ENCODE measurements around the gene CD276.

CD276 gene

DNA sequence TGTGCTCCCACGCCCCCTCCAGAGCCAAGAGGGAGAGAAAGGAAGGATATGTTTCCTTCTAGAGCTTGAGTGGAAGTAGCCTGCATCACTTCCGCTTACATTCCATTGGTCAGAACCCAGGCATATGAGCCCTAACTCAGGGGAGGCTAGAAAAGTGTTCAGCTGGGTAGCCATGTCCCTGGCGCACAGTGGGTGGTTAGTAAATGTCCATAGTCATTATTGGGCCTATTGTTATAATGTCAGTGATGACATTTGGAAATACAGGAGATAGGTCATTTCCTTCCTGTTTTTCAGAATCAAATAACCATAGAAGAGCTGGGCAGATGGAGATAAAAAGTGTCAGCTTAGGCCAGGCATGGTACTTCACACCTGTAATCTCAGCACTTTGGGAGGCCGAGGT, 27.3 kb downstream of the CD276 start:
- H3K4me1 ChIP-seq (ENCODE audit: control insufficient read depth, insufficient read depth, low read length): no peaks in the 10 kb centered on the region
- H3K27me3 ChIP-seq (ENCODE audit: control insufficient read depth, insufficient read depth, low read length): no peaks in the 10 kb centered on the region
- no peak overlapping the region for H3K4me3 ChIP-seq (ENCODE audit: low read depth, low read length)
- no peaks in the 10 kb centered on the region for H3K9me3 ChIP-seq (ENCODE audit: control insufficient read depth, insufficient read depth, low read length)
- no peak overlapping the region for H3K9ac ChIP-seq (ENCODE audit: low read depth, low read length)
- H3K27ac ChIP-seq (ENCODE audit: low read depth, low read length): no peak overlapping the region
- peaks cover 65% of the 10 kb centered on the region for H3K36me3 ChIP-seq (ENCODE audit: control insufficient read depth, insufficient read depth, low read length)

DNA sequence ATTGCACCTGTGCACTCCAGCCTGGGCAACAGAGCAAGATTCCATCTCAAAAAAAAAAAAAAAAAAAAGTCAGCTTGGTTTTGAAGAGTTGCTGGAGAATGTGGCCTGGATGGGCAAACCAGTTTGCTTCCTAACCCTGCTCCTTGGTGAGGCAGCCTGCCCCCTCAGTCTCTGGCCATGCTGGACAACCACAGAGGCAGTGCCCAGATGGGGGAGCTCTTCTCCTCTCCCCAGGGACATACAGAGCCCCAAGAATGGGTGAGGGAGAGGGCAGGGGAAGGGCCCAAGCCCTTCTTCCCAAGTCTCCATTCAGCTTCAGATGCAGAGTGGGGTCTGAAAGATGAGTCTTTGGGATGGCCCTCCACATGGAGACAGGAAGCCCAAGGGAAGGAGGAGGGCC, 27.9 kb downstream of the CD276 start:
- no peak overlapping the region for H3K4me3 ChIP-seq (ENCODE audit: low read depth, low read length)
- H3K4me1 ChIP-seq (ENCODE audit: control insufficient read depth, insufficient read depth, low read length): no peaks in the 10 kb centered on the region
- H3K36me3 ChIP-seq (ENCODE audit: control insufficient read depth, insufficient read depth, low read length): peaks cover 59% of the 10 kb centered on the region
- H3K27ac ChIP-seq (ENCODE audit: low read depth, low read length): no peak overlapping the region
- no peaks in the 10 kb centered on the region for H3K27me3 ChIP-seq (ENCODE audit: control insufficient read depth, insufficient read depth, low read length)
- no peaks in the 10 kb centered on the region for H3K9me3 ChIP-seq (ENCODE audit: control insufficient read depth, insufficient read depth, low read length)
- H3K9ac ChIP-seq (ENCODE audit: low read depth, low read length): no peak overlapping the region

DNA sequence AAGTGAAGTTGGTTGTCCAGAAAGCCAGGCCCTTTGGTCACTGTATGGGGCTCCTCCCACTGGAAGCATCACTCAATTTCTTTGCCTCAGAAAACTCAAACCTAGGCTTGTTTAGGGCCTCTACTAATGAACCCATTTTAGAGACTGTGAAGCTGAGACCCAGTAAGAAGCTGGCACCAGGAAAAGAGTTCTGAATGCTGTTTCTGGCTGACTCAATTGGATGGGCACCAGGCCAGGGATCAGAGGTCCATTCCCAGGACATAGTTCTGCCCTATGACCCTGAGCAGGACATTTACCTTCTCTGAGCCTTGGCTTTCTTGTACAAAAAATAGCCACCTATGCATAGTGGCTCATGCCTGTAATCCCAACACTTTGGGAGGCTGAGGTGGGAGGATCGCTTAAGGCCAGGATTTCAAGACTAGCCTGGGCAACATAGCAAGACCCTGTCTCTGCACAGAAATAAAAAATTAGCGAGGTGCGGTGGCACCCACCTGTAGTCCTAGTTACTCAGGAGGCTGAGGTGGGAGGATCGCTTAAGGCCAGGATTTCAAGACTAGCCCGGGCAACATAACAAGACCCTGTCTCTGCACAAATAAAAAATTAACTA, 30.6 kb downstream of the CD276 start:
- H3K9me3 ChIP-seq (ENCODE audit: control insufficient read depth, insufficient read depth, low read length): no peaks in the 10 kb centered on the region
- no peaks in the 10 kb centered on the region for H3K4me1 ChIP-seq (ENCODE audit: control insufficient read depth, insufficient read depth, low read length)

DNA sequence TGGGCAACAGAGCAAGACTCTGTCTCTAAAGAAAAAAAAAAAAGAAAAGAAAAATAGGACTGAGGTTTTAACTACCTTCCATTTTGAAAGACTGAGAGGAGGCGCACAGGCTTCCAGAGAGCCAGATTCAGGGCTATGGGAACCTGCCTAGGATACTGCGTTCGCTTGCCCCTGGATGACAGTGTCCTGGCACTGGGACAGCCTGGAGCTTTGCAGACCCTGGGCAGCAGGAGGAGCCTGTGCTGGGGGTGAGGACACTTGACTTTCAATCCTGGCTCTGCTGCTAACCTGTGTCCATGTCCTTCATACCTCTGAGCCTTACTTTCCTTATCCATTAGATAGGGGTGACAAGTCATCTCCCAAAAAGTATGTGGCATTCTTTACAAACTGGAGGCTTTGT, 31.2 kb downstream of the CD276 start:
- Histone ChIP-seq H3K4me1 (ENCODE audit: control insufficient read depth, insufficient read depth, low read length) (no peaks in the 10 kb centered on the region), H3K27ac (ENCODE audit: low read depth, low read length) (no peak overlapping the region), H3K9me3 (ENCODE audit: control insufficient read depth, insufficient read depth, low read length) (no peaks in the 10 kb centered on the region), H3K36me3 (ENCODE audit: control insufficient read depth, insufficient read depth, low read length) (peaks cover 28% of the 10 kb centered on the region), H3K4me3 (ENCODE audit: low read depth, low read length) (no peak overlapping the region), H3K9ac (ENCODE audit: low read depth, low read length) (no peak overlapping the region), H3K27me3 (ENCODE audit: control insufficient read depth, insufficient read depth, low read length) (no peaks in the 10 kb centered on the region; the same call in 1 of the 2 replicates)

More for the DNA sequence above, 30.6 kb downstream of the CD276 start:
- H3K4me3 ChIP-seq (ENCODE audit: low read depth, low read length): no peak overlapping the region
- H3K9ac ChIP-seq (ENCODE audit: low read depth, low read length): no peak overlapping the region
- H3K27ac ChIP-seq (ENCODE audit: low read depth, low read length): no peak overlapping the region
- peaks cover 34% of the 10 kb centered on the region for H3K36me3 ChIP-seq (ENCODE audit: control insufficient read depth, insufficient read depth, low read length)
- no peaks in the 10 kb centered on the region; the same call in 1 of the 2 replicates for H3K27me3 ChIP-seq (ENCODE audit: control insufficient read depth, insufficient read depth, low read length)

DNA sequence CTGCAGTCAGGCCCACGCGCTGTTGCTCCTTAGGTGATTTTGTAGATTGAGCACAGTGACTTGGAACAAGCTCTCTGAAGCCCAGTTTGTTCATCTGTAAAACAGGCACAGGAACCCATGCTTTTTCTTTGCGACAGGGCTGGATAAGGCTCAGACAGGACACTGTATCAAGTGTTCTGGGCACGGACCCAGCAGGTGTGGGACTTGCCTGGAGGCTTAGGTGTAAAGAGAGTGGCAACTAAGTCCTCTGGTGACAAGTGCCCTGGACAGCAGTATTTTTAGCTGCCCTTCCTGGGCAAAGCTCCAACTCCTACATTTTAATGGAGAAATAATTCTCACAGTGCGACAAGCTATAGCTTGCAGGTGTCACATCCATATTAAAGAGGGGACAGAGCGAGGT, 32.2 kb downstream of the CD276 start:
- H3K4me1 ChIP-seq (ENCODE audit: control insufficient read depth, insufficient read depth, low read length): no peaks in the 10 kb centered on the region
- H3K9ac ChIP-seq (ENCODE audit: low read depth, low read length): no peak overlapping the region
- H3K4me3 ChIP-seq (ENCODE audit: low read depth, low read length): no peak overlapping the region
- H3K9me3 ChIP-seq (ENCODE audit: control insufficient read depth, insufficient read depth, low read length): no peaks in the 10 kb centered on the region
- H3K36me3 ChIP-seq (ENCODE audit: control insufficient read depth, insufficient read depth, low read length): peaks cover 20% of the 10 kb centered on the region
- H3K27ac ChIP-seq (ENCODE audit: low read depth, low read length): no peak overlapping the region
- H3K27me3 ChIP-seq (ENCODE audit: control insufficient read depth, insufficient read depth, low read length): no peaks in the 10 kb centered on the region; the same call in 1 of the 2 replicates

DNA sequence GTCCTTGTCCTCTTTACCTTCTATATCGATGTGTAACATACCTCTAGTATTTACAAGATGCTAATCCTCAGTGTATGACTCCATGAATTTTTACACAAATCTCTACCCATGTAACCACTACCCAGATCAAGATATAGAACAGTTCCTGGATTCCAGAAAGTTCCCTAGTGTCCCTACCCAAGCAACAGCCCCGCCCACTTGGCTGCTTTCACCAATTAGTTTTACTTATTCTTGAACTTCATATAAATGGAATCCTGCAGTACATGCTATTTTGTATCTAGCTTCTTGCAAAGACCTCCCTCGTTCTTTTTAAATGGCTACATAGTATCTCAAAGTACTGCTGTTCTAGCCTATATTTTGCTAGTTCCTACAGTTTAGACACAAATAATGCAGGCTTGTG, 33.0 kb downstream of the CD276 start:
- Histone ChIP-seq H3K36me3 (ENCODE audit: control insufficient read depth, insufficient read depth, low read length) (peaks cover 18% of the 10 kb centered on the region), H3K4me3 (ENCODE audit: low read depth, low read length) (no peak overlapping the region), H3K9me3 (ENCODE audit: control insufficient read depth, insufficient read depth, low read length) (no peaks in the 10 kb centered on the region), H3K4me1 (ENCODE audit: control insufficient read depth, insufficient read depth, low read length) (no peaks in the 10 kb centered on the region), H3K27me3 (ENCODE audit: control insufficient read depth, insufficient read depth, low read length) (no peaks in the 10 kb centered on the region; the same call in 1 of the 2 replicates), H3K9ac (ENCODE audit: low read depth, low read length) (no peak overlapping the region), H3K27ac (ENCODE audit: low read depth, low read length) (no peak overlapping the region)

DNA sequence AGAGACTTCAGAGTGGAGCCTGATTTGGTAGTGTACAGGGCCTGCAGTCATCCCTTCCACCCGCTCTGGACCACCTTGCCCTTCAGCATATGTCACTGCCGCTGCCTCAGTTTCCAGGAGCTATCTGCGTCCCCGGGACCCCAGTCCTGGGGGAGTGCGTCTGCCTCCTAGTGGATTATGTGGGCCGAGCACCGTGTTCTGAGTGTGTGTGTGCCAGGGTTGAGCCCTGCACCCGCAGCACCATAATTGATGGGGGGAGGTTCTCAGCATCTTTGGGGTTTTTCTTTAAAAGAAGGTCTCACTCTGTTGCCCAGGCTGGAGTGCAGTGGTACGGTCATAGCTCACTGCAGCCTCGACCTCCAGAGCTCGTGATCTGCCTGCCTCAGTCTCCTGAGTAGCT, 33.6 kb downstream of the CD276 start:
- H3K4me3 ChIP-seq (ENCODE audit: low read depth, low read length): no peak overlapping the region
- peaks cover 14% of the 10 kb centered on the region for H3K36me3 ChIP-seq (ENCODE audit: control insufficient read depth, insufficient read depth, low read length)
- H3K9ac ChIP-seq (ENCODE audit: low read depth, low read length): no peak overlapping the region
- H3K27ac ChIP-seq (ENCODE audit: low read depth, low read length): no peak overlapping the region
- no peaks in the 10 kb centered on the region for H3K4me1 ChIP-seq (ENCODE audit: control insufficient read depth, insufficient read depth, low read length)
- no peaks in the 10 kb centered on the region for H3K9me3 ChIP-seq (ENCODE audit: control insufficient read depth, insufficient read depth, low read length)
- no peaks in the 10 kb centered on the region; the same call in 1 of the 2 replicates for H3K27me3 ChIP-seq (ENCODE audit: control insufficient read depth, insufficient read depth, low read length)

DNA sequence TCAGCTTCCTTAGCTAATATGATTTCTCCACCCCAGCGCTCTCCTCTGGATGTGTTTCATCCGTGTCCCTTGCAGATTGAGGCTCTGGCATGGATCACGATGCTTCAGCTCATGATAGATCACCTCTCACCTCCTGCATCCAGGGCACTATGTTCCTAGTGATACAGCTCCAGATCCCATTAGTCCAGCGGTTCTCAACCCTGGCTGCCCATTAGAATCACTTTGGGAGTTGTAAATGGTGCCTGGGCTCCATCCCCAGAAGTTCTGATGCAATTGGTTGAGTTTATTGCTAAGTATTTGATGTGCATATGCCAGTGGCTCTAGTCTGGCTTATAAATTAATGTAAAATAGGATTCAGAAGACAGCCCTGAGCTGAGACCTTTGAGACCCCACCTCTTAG, 34.5 kb downstream of the CD276 start:
- Histone ChIP-seq H3K4me1 (ENCODE audit: control insufficient read depth, insufficient read depth, low read length) (no peaks in the 10 kb centered on the region), H3K4me3 (ENCODE audit: low read depth, low read length) (no peak overlapping the region), H3K27me3 (ENCODE audit: control insufficient read depth, insufficient read depth, low read length) (no peaks in the 10 kb centered on the region; the same call in 1 of the 2 replicates), H3K9me3 (ENCODE audit: control insufficient read depth, insufficient read depth, low read length) (no peaks in the 10 kb centered on the region), H3K27ac (ENCODE audit: low read depth, low read length) (no peak overlapping the region), H3K36me3 (ENCODE audit: control insufficient read depth, insufficient read depth, low read length) (peaks cover 5% of the 10 kb centered on the region; the same call in 1 of the 2 replicates), H3K9ac (ENCODE audit: low read depth, low read length) (no peak overlapping the region)

DNA sequence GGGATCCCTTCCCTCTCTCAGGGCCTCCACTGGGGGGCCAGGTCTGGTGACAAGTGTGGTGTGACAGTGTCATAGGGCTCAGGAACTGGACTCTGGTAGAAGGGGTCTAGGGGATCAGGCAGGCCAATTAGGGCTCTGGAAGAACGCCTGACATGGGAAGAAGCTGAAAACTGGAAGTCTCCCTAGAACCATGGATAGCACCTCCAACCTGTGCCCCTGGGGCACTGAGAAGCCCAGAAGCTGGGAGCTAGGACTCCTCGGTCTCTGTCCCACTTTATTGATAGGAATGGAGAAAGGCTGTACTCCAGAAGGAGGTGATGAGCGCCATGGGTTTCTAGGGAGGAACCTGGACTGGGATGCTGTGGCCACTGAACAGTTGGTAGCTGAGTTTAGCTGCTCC, 38.2 kb downstream of the CD276 start:
- Histone ChIP-seq H3K9me3 (ENCODE audit: control insufficient read depth, insufficient read depth, low read length) (no peaks in the 10 kb centered on the region), H3K9ac (ENCODE audit: low read depth, low read length) (no peak overlapping the region), H3K27me3 (ENCODE audit: control insufficient read depth, insufficient read depth, low read length) (no peaks in the 10 kb centered on the region; the same call in 1 of the 2 replicates), H3K4me1 (ENCODE audit: control insufficient read depth, insufficient read depth, low read length) (no peaks in the 10 kb centered on the region), H3K36me3 (ENCODE audit: control insufficient read depth, insufficient read depth, low read length) (no peaks in the 10 kb centered on the region), H3K27ac (ENCODE audit: low read depth, low read length) (no peak overlapping the region), H3K4me3 (ENCODE audit: low read depth, low read length) (no peak overlapping the region)

DNA sequence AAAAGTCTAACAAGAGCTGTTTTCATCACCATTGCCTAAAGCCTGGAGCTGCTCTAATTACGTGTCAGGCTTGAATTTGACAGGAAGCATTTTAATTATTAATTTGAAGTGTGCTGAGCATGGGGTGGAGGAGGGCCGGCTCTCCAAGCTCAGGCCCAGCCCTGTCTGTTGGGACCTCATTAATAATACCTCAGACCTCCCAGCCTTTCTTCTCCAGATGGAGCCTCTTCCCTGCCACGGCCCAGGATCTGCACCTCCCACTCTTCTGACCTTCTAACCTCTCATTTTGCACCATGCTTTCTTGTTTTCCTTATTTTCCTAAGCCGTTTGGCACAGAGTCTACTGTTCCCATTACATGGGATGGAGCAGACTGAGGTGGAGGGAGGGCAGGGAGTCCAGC, 39.0 kb downstream of the CD276 start:
- H3K27ac ChIP-seq (ENCODE audit: low read depth, low read length): no peak overlapping the region
- H3K9me3 ChIP-seq (ENCODE audit: control insufficient read depth, insufficient read depth, low read length): no peaks in the 10 kb centered on the region
- no peaks in the 10 kb centered on the region for H3K36me3 ChIP-seq (ENCODE audit: control insufficient read depth, insufficient read depth, low read length)
- no peak overlapping the region for H3K9ac ChIP-seq (ENCODE audit: low read depth, low read length)
- H3K27me3 ChIP-seq (ENCODE audit: control insufficient read depth, insufficient read depth, low read length): no peaks in the 10 kb centered on the region; the same call in 1 of the 2 replicates
- H3K4me3 ChIP-seq (ENCODE audit: low read depth, low read length): no peak overlapping the region
- H3K4me1 ChIP-seq (ENCODE audit: control insufficient read depth, insufficient read depth, low read length): no peaks in the 10 kb centered on the region

DNA sequence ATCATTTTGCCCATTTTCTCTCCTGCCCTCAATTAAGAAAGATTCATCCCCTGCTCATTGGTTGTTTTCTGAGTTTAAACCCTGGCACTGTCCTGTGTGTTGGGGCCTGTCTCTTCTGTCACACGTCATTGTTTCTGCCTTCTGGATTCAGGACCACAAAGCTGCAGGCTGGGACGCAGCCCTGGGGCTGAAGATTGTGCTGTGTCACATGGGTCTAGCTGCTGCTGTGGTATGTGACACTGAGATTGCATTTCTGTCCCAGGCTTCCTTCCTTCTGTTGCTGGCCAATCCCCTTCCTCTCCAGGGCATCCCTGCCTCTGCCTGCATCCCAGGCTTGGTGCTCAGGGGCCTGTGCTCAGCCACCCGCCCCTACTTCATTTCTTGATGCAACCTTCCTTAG, 40.0 kb downstream of the CD276 start:
- Histone ChIP-seq H3K4me3 (ENCODE audit: low read depth, low read length) (no peak overlapping the region), H3K4me1 (ENCODE audit: control insufficient read depth, insufficient read depth, low read length) (no peaks in the 10 kb centered on the region), H3K9ac (ENCODE audit: low read depth, low read length) (no peak overlapping the region), H3K36me3 (ENCODE audit: control insufficient read depth, insufficient read depth, low read length) (no peaks in the 10 kb centered on the region), H3K27ac (ENCODE audit: low read depth, low read length) (no peak overlapping the region), H3K27me3 (ENCODE audit: control insufficient read depth, insufficient read depth, low read length) (no peaks in the 10 kb centered on the region), H3K9me3 (ENCODE audit: control insufficient read depth, insufficient read depth, low read length) (no peaks in the 10 kb centered on the region)

All from HUES48 (cell line).